HepG2 (cell line): ENCODE data around the gene GNA14. TPM values are rescaled to one million over a fixed set of nuclear protein-coding genes. Genes with fewer than 3 reads are reported as not detected.

Experiments
- BCL3 ChIP-seq: sonication (generic); formaldehyde crosslinking; IDR thresholded peaks from 2 replicates; pipeline ENCODE4 v1.5.1; 2020; ENCODE audit warnings: mild to moderate bottlenecking, missing genetic modification reagents, moderate library complexity
- FOXA3 ChIP-seq: IDR thresholded peaks from 2 replicates; pipeline ENCODE4 v1.6.1; 2016; ENCODE audit warnings: missing genetic modification reagents, missing compliant biosample characterization
- HDAC1 ChIP-seq: sonication (generic); formaldehyde crosslinking; IDR thresholded peaks from 2 replicates; pipeline ENCODE4 v1.5.1; 2020; ENCODE audit warnings: mild to moderate bottlenecking, missing genetic modification reagents
- HNF4G ChIP-seq, 2 experiments: sonication (generic) in 1 of 2; formaldehyde crosslinking in 1 of 2; IDR thresholded peaks; 2 replicates each; pipeline versions ENCODE4 v1.4.0 to v1.6.1; 2011 to 2020; ENCODE audit warnings: borderline replicate concordance in 2 of 2, low read depth in 2 of 2, mild to moderate bottlenecking in 2 of 2, low read length in 1 of 2, missing genetic modification reagents in 1 of 2, moderate library complexity in 1 of 2
- ISL2 ChIP-seq: sonication (generic); formaldehyde crosslinking; IDR thresholded peaks from 2 replicates; pipeline ENCODE4 v1.5.0; 2020; ENCODE audit warnings: missing genetic modification reagents
- KLF16 ChIP-seq, 2 experiments: sonication (generic) in 1 of 2; formaldehyde crosslinking in 1 of 2; IDR thresholded peaks; 2 replicates each; pipeline versions ENCODE4 v1.6.1 to v1.8.0; 2016 to 2023; ENCODE audit warnings: missing genetic modification reagents in 2 of 2, missing compliant biosample characterization in 1 of 2
- MED1 ChIP-seq: sonication (generic); formaldehyde crosslinking; IDR thresholded peaks from 2 replicates; pipeline ENCODE4 v1.4.0; 2020; ENCODE audit warnings: missing genetic modification reagents
- NCOR1 ChIP-seq: fragments of 200-600 bp; sonication (generic); IDR thresholded peaks from 2 replicates; pipeline ENCODE4 v1.7.0; 2017; ENCODE audit warnings: antibody characterized with exemption, low read length, borderline replicate concordance
- NR2F2 ChIP-seq: IDR thresholded peaks from 2 replicates; pipeline ENCODE4 v1.6.1; 2012; ENCODE audit warnings: low read depth, inconsistent platforms, borderline replicate concordance
- RBFOX2 ChIP-seq: fragments of 200-400 bp; formaldehyde crosslinking; IDR thresholded peaks from 2 replicates; pipeline ENCODE4 v1.6.1; 2017; ENCODE audit warnings: low read depth, mild to moderate bottlenecking, low read length
- SAP130 ChIP-seq: IDR thresholded peaks from 2 replicates; pipeline ENCODE4 v1.6.1; 2016; ENCODE audit warnings: low read depth
- STAT5B ChIP-seq: sonication (generic); formaldehyde crosslinking; IDR thresholded peaks from 2 replicates; pipeline ENCODE4 v1.4.0; 2020; ENCODE audit warnings: missing genetic modification reagents
- ZBTB1 ChIP-seq: sonication (generic); formaldehyde crosslinking; IDR thresholded peaks from 2 replicates; pipeline ENCODE4 v1.4.0; 2020; ENCODE audit warnings: missing genetic modification reagents, borderline replicate concordance
- ZC3H13 ChIP-seq: sonication (generic); formaldehyde crosslinking; IDR thresholded peaks from 2 replicates; pipeline ENCODE4 v1.8.1; 2023; ENCODE audit warnings: mild to moderate bottlenecking, missing genetic modification reagents, moderate library complexity
- ZKSCAN8 ChIP-seq: IDR thresholded peaks from 2 replicates; pipeline ENCODE4 v1.6.1; 2016; ENCODE audit warnings: borderline replicate concordance, missing genetic modification reagents, missing compliant biosample characterization
- ZNF607 ChIP-seq: sonication (generic); formaldehyde crosslinking; IDR thresholded peaks from 2 replicates; pipeline ENCODE4 v1.5.1; 2020; ENCODE audit warnings: missing genetic modification reagents, mild to moderate bottlenecking, borderline replicate concordance
- polyA plus RNA-seq, 8 experiments: library from polyadenylated mRNA; depleted of rRNA in 3 of 8; stranded (reverse) in 7 of 8; unstranded in 1 of 8; fragments of >200 nt; fragmentation: Illumina TruSeq in 4 of 8; extraction: Trizol in 4 of 8; gene quantifications; 2 replicates each; pipeline versions ENCODE4 v1.2.1 to v1.2.3, GENCODE V29; 2011 to 2016; ENCODE audit warnings: low read depth in 4 of 8, missing spikeins in 1 of 8, mixed read lengths in 1 of 8; ENCODE audit not compliant: insufficient read depth in 1 of 8
- total RNA-seq, 5 experiments: library from RNA; depleted of rRNA; stranded (reverse); fragments of >200 nt; fragmentation: Illumina TruSeq; extraction: Trizol; gene quantifications; 2 replicates each; pipeline ENCODE4 v1.2.3, GENCODE V29; 2016; ENCODE audit warnings: low read depth in 1 of 5
- TF ChIP-seq, protein P1 (sequence below): sonication (generic); formaldehyde crosslinking; IDR thresholded peaks from 2 replicates; pipeline ENCODE4 v1.4.0; 2020; ENCODE audit warnings: missing genetic modification reagents
- TF ChIP-seq, protein P2 (sequence below), 2 experiments: fragments of 450-650 bp in 1 of 2; sonication (generic) in 1 of 2; formaldehyde crosslinking in 1 of 2; IDR thresholded peaks; 2 replicates each; pipeline versions ENCODE4 v1.6.1 to v1.8.0; 2016 to 2022; ENCODE audit warnings: antibody characterized with exemption in 1 of 2, mild to moderate bottlenecking in 1 of 2, missing genetic modification reagents in 1 of 2

The GNA14 gene
- total and polyA plus RNA-seq, 2 of the 13 experiments (the other 11 are each of a cell fraction or from before 2014, with no cell fraction given), result not detected

DNA sequence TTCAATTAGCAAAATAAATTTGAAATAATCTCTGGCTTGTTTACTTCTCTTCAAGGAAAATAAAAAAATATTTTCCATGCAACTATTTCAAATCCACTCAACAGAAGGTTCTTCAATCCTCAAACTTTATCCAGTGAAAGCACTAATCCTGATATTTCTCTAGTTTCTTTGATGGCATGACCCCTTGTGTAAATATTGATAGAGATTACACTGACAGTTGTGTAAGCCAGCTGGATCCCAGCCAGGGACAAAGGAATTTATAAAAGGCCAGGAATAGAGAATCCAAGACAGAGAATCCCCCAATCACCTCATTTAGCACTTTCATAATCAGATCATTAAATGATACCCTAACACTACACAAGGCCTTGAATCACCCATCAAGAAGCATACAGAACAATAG is 135.2 kb downstream of the GNA14 start (continued):
- TF ChIP-seq, protein P1, sequence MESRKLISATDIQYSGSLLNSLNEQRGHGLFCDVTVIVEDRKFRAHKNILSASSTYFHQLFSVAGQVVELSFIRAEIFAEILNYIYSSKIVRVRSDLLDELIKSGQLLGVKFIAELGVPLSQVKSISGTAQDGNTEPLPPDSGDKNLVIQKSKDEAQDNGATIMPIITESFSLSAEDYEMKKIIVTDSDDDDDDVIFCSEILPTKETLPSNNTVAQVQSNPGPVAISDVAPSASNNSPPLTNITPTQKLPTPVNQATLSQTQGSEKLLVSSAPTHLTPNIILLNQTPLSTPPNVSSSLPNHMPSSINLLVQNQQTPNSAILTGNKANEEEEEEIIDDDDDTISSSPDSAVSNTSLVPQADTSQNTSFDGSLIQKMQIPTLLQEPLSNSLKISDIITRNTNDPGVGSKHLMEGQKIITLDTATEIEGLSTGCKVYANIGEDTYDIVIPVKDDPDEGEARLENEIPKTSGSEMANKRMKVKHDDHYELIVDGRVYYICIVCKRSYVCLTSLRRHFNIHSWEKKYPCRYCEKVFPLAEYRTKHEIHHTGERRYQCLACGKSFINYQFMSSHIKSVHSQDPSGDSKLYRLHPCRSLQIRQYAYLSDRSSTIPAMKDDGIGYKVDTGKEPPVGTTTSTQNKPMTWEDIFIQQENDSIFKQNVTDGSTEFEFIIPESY (CRISPR knock-in tag), result no peak
- TF ChIP-seq SAP130, result peak; percentile 44
- TF ChIP-seq ISL2 (CRISPR knock-in tag), result peak; percentile 83
- no peak for TF ChIP-seq ZBTB1
- 0 out of 4 replicates have a peak, but pooled peaks of 1 of the 2 experiments have one; percentile 45 for TF ChIP-seq KLF16 (CRISPR knock-in tag; IDR thresholded peaks at IDR 0.05)
- peak; percentile 35; the same call in 1 of the 2 replicates for TF ChIP-seq HDAC1
- 0 out of 2 replicates have a peak, but pooled peaks have one; percentile 30 for TF ChIP-seq ZKSCAN8 (CRISPR knock-in tag)
- peak; percentile 86 for TF ChIP-seq NR2F2
- TF ChIP-seq ZC3H13, result no peak
- TF ChIP-seq MED1 (CRISPR knock-in tag), result no peak
- TF ChIP-seq BCL3 (CRISPR knock-in tag), result no peak
- no peak for TF ChIP-seq ZNF607 (CRISPR knock-in tag)
- TF ChIP-seq HNF4G (IDR thresholded peaks at IDR 0.05; ENCODE audit: borderline replicate concordance, low read depth, low read length), result no peak
- TF ChIP-seq HNF4G (CRISPR knock-in tag; IDR thresholded peaks at IDR 0.05; ENCODE audit: borderline replicate concordance, low read depth), result no peak
- TF ChIP-seq, protein P2, sequence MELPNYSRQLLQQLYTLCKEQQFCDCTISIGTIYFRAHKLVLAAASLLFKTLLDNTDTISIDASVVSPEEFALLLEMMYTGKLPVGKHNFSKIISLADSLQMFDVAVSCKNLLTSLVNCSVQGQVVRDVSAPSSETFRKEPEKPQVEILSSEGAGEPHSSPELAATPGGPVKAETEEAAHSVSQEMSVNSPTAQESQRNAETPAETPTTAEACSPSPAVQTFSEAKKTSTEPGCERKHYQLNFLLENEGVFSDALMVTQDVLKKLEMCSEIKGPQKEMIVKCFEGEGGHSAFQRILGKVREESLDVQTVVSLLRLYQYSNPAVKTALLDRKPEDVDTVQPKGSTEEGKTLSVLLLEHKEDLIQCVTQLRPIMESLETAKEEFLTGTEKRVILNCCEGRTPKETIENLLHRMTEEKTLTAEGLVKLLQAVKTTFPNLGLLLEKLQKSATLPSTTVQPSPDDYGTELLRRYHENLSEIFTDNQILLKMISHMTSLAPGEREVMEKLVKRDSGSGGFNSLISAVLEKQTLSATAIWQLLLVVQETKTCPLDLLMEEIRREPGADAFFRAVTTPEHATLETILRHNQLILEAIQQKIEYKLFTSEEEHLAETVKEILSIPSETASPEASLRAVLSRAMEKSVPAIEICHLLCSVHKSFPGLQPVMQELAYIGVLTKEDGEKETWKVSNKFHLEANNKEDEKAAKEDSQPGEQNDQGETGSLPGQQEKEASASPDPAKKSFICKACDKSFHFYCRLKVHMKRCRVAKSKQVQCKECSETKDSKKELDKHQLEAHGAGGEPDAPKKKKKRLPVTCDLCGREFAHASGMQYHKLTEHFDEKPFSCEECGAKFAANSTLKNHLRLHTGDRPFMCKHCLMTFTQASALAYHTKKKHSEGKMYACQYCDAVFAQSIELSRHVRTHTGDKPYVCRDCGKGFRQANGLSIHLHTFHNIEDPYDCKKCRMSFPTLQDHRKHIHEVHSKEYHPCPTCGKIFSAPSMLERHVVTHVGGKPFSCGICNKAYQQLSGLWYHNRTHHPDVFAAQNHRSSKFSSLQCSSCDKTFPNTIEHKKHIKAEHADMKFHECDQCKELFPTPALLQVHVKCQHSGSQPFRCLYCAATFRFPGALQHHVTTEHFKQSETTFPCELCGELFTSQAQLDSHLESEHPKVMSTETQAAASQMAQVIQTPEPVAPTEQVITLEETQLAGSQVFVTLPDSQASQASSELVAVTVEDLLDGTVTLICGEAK (IDR thresholded peaks at IDR 0.05), result no peak
- TF ChIP-seq, protein P2 (CRISPR knock-in tag; IDR thresholded peaks at IDR 0.05), result no peak
- TF ChIP-seq STAT5B (CRISPR knock-in tag), result no peak
- peak; percentile 61; the same call in 1 of the 2 replicates for TF ChIP-seq NCOR1
- peak; percentile 97 for TF ChIP-seq FOXA3 (CRISPR knock-in tag)
- no peak for TF ChIP-seq RBFOX2
